ENCODE data around the gene STK32B.

STK32B gene

DNA sequence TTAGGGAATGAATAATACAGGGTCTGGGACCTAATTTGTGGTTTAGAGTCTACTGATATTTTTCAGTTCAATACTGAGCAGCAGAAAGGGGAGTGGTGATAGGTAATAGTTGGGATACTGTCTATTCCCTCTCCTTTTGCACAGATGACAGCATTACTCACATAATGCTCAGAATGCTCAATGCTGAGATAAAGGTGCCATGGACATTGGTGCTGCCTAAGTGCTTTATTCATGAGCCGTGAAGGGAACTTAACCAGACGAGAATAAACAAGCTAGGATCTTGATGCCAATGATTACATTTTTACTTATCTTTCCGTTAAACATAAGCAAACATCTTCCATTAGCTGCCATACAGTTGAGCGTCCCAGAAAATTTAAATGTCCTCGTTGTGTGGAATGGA is 75.6 kb downstream of the STK32B start:
- FAIRE-seq: no peak

DNA sequence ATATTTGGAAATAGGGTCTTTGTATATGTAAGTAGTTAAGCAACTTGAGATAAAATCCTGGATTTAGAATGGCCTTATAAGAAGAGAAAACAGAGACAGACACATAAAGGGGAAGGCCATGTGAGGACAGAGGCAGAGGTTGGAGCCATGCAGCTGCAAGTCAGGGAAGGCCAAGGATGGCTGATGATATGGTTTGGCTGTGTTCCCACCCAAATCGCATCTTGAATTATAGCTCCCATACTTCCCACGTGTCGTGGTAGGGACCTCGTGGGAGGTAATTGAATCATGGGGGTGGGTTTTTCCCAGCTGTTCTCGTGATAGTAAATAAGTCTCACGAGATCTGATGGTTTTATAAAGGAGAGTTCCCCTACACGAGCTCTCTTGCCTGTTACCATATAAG is 76.3 kb downstream of the STK32B start:
- no peak for FAIRE-seq

DNA sequence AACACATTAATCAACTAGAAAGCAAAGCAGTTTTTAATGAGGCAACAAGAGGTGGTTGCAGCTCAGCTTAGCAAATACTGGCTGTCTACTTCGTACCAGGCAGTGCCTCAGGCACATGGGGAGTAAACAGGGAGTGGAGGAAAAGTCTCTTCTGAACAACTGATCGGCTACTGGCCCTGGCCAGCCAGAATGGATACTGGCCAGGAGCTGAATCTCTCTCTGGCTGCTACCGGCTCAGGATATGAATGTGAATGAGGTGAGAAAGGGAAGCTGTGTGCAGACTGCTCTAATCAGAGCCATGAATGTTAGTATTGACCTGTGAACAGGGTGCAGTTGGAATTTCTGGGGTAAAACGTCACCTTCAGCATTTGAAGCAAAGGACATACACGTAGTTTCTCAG is 77.3 kb downstream of the STK32B start:
- FAIRE-seq: no peak

DNA sequence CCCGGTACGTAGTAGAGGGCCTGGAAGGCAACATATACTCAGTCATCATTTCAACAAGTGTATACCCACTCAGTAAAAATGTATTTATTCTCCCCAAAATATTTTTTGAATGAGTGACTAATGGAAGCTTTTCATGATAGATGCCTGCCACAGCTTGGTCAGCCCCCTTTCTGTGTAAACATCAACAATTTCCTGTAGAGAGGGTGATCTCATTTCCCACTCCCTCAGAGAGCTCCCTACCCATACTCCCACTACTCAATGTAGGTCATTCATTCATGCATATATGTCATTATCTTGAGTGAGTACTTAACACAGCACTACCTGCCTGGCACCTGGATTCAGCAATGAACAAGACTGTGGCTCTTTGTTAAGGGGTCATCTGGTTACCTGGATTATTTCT is 81.9 kb downstream of the STK32B start:
- FAIRE-seq: no peak

DNA sequence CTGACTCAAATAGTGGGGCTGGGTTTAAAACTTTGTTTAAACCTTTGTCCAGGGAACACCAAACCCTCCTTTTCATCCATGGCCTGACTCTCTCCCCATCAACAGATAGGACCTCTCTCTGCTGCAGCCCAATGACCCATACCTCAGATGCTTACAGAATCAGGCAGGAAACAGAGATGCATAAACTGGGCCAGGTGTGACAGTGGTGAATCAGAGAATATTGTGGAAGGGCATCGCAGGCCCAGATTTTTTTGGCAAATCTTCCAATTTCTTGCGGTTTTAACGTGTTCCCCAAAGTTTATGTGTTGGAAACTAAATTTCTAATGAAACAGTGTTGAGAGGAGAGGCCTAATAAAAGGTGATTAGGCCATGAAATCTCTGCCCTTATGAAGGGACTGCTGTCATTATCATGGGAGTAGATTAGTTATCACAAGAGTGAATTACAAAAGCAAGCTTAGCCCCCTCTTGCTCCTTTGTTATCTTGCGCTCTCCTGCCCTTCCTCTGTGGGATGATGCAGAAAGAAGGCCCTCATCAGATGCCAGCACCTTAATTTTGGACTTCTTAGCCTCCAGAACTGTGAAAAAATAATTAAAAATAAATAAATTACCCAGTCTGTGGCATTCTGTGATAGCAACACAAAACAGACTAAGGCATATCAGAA is 82.8 kb downstream of the STK32B start:
- no peak for FAIRE-seq

DNA sequence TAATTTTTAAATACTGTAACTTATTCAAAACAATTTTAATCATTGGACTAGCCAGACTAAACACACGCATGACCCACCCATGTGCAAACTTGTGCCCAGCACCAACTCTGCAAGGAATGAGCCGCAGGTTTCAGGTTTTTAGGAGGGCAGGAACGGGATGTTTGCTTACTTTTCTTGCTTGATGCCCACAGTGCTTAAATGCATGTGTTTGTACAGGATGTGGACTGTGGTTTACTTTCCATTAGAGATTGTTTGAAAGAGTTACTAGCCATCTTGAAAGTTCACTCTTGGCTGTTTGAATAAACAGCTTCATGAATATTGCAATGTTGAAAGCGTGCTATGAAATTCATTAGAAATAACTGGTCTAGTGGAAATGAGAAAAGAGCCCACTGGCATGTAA is 83.3 kb downstream of the STK32B start:
- no peak for FAIRE-seq

DNA sequence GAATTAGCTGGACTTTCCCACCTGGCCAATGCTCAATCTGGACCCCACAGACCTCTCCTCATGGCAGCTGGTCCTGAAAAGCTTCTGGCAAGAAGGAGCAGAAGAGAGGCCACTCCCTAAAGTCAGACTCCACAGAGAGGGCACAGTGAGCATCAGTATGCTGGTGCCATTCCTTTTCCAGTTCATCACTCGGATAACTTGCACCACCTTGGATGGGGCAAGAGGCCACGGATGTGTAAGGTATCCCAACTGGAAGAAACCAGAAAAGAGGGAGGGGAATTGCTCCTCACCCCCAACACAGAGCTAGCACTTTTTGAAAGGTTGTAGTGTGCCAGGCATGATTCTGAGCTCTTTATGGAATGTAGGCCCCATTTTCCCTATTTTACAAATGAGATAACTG is 85.9 kb downstream of the STK32B start:
- FAIRE-seq: no peak

DNA sequence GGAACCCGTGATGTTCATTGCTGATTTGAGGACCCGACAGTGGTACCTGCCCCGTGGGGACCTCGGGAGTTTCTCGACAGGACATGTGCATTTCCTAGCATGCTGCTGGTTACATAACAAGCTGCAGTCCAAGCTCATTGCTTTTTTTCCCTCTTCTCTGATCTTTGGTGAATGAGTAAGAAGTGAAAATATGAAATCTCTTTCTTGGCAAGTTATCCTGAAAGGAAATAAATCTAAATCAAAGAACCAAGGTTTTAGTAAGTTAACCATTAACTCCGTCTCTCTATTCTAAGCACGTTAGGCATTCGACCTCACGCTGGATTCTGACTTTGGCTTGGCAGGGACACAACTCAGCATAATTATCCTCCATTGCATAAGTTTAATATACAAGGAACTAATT is 86.6 kb downstream of the STK32B start:
- no peak for FAIRE-seq

DNA sequence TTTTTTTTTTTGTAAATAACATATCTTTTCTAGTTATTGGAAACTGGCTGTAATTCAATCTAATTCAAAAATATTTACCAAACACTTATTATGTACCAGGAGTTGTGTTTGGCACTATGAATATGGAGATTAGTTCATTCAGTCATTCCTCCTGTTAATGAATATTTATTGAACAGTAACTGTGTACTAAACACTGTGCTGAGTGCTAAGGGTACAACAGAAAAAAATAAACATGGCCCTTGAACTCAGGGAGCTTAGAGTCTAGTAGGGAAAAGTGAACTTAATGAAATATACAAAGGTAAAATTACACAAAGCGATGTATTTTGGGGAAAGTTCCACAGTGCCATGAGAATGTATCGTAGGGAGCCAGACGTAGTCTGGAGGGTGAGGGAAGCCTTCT is 87.1 kb downstream of the STK32B start:
- no peak for FAIRE-seq

DNA sequence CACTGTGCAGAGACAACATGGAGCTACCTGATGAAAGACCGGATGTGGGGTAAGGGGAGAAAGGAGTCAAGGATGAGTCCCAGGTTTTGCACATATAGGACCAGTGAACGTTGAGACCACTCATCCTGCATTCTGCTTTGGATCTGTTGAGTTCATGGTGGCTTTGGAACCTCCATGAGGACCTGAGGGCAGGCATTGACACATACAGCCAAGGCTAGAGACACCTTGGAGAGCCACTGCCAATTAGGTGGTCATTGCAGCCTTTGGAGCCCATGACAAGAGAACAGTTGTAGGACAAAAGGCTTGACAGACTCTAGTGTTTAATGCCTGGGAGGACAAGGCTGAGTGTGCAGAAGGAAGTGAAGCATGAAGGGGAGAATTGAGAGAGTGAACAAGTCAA is 87.9 kb downstream of the STK32B start:
- FAIRE-seq: no peak

DNA sequence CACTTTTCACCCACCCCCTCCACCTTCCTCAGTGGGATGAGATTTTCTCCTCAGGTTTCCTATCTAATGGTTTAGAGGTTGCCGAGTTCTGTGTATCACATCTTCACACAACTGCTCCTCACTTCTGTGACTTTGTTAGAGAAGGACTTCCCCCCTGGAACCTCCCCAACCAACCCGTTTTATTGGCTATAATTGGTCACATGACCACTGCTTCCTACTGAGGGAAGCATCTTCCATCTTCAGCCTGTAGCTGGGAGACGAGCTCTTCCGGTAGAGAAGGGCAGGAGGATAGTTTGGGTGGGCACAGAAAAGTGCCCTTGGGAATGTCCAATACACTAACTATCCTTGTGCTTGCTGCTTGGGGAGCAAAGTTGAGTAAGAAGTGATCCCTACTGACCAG is 90.5 kb downstream of the STK32B start:
- FAIRE-seq: no peak

DNA sequence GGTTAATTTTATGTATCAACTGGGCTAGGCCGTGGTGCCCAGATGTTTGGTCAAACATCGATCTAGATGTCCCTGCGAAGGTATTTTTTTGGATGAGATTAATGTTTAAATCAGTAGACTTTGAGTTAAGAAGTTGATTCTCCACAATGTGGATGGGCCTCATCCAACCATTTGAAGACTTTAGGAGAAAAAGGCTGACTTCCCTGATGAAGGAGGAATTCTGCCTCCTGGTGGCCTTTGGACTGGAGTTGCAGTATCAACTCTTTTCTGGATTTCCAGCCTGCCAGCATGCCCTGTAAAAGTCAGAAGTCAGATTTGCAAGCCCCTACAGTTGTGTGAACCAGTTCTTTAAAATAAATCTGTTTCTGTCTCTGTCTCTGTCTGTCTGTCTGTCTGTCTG is 91.4 kb downstream of the STK32B start:
- FAIRE-seq: no peak

DNA sequence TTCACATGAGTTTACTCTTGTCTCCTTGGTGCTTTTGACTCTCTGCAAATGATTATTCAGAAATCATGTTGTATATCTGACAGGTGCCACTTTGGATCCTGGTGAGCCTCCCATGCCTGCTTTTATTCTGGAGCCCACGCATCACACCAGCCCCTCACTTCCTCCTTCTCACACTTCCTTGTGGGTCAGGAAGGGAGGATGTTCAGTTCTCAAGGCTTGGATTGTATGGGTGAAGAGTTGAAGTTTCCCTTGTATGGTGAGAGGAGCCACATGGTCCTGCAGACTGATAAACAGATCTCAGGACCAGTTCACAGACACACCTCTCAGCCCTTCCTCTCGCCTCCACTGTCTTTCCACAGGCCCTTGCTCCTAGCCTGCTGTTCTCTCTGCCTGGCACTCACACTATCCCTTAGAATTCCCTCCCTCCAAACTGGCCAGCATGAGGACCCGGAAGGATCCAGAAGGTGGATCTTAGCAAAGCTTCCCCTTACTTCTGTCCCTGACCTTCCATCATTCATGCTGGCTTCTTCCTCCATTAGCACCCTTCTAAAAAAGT is 92.1 kb downstream of the STK32B start:
- FAIRE-seq: no peak

DNA sequence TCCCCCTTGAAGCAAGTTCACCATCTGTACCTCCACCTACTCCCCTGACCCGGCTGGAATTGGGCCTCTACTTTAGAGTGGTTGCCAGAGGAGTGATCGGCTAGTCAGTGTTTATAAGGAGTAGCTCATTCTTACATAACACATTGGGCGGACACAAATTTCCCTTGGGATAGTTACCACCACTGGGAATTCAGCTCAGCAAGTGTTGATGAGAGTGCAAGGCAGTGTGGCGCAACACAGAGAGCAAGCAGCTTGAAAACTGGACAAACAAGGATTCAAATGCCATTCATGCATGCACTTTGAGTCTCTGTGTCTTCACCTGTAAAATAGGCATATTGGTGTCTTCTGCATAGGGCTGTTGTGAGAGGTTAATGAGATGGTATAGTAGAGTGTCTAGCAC is 92.7 kb downstream of the STK32B start:
- FAIRE-seq: no peak

DNA sequence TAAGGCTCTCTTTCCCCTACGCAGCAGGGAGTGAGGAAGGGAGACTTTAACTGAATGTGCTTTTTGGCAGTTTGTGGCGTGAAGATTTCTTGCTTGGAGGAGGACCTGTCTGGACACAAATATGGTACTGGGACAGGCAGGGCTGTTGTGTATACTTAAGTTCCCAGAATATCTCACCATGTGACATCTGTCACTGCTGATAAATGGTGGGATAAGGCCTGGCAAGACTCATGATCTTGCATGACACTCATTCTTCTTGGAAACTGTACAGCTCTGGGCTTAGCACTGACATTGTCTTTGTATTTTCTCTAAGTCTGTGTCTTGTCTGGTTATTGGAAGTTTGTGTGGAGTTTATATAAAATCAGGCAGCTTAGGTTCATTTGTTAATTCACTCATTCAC is 93.1 kb downstream of the STK32B start:
- FAIRE-seq: no peak

DNA sequence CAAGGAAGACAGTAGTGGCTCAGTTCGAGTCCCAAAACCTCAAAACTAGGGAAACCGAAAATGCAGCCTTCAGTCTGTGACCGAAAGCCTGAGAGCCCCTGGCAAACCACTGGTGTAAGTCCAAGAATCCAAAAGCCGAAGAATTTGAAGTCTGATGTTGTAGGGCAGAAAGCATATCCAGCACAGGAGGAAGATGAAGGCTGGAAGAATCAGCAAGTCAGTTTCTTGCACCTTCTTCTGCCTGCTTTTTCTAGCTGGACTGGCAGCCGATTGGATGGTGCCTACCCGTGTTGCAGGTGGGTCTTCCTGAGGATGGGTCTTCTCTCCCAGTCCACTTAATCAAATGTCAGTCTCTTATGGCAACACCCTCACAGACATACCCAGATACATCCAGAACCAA is 95.0 kb downstream of the STK32B start:
- no peak for FAIRE-seq

DNA sequence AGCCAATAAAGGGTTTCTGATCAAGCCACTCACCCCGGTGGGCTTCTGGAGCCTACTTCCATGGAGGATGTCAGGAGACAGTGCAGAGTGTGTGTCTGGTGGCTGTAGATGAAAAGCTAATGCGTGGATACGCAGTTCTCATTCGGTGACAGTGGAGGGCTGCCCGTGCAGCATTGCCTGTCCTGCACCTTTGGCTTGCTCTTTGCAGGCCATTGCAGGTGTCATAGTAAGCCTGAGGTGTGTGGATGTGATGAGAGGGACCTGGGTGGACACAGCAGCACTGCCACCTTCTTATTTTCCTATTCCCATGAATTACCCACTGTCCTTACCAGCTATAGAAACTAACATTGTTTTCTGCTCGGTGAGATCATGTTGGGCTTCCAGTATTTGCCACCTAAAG is 101.2 kb downstream of the STK32B start:
- no peak for FAIRE-seq

DNA sequence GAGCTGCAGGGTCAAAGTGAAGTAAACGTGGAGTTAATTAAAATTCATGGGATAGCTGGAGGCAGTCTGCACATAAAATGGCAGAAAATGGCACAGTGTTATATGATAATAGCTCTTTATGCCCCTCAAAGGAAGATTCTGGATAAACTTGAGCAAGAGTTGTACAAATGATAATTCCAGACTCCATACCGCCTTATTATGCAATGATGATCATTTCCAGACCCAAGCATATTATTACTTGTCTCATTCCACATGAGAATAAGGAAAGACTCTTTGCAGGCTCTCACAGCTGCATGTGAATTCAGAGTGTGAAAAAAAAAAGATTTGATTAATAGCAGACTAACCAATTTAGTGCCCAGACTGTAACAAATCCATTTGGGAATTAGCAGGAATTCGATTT is 105.4 kb downstream of the STK32B start:
- no peak for FAIRE-seq

DNA sequence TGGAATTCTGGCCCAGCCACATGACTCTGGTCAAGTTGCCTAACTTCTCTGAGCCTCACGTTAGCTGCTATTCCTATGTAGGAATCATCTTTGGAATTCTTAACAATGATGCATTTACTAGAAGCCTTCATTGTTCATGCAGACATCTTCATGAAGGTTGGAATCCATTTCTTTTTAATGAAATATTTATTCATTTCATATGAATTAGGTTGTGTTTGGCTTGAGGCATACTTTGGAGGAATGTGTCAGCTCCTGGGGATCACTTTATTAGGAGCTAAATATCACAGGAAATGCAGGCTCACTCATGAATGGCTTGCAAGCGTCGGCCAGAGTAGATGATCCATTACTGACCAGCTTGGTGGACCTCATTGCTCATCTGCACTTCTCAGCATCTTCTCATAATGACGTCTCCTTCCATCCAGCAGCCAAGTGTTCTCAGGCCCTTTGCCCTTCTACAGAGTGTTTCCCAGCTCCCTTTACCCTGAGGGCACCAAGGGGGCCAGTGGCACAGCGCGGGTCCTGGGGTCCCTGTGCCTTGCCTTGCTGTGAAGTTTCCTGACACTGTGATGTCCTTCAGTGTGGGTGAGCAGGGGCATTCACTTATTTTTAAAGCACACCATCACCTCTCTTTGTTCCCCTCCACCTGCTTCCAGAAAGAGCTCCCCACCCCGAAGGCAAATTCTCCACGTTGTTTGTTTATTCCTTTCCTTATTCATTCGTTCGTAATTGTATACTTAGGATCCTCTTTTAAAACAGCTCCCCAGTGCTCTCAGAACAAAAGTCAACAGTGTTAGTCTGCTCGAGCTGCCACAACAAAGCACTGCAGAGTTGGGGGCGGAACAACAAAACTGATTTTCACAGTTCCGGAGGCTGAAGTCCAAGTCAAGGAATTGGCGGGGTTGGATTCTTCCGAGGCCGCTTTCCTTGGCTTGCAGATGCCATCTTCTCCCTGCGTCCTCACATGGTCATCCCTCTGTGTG is 106.8 kb downstream of the STK32B start:
- no peak for FAIRE-seq

DNA sequence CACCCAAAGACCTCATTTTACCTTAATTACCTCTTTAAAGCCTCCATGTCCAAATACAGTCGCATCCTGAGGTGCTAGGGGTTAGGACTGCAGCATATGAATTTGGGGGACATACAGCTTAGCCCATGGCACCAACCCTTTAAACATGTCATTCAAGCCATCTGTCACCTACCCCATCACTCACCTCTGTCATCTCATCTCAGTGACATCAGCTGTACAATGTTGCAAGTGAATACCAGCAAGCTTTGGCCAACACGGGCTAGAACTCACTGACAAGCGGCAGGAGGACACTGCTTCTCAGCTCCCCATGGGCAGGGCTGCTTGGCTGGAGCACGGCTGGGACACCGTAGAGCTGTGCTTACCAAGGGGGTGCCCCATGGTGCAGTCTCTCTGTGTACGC is 107.5 kb downstream of the STK32B start:
- FAIRE-seq: no peak

DNA sequence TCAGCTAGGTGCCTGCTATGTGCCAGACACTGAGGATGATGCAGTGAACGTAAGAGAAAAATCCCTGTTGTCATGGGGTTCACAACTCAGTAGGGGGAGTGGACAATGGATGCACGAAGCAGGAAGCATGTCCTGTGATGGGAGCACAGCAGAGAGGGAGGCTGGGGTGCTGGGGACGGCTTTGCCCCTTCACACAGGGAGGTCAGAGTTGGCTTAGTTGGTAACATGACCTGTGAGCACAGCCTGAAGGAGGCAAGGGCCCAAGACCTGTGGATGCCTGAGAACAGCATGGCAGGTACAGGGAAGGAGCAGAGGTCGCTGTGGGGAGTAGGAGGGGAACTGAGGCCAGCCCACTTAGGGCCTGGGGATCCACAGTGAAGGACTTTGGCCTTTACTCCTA is 109.4 kb downstream of the STK32B start:
- FAIRE-seq: no peak

DNA sequence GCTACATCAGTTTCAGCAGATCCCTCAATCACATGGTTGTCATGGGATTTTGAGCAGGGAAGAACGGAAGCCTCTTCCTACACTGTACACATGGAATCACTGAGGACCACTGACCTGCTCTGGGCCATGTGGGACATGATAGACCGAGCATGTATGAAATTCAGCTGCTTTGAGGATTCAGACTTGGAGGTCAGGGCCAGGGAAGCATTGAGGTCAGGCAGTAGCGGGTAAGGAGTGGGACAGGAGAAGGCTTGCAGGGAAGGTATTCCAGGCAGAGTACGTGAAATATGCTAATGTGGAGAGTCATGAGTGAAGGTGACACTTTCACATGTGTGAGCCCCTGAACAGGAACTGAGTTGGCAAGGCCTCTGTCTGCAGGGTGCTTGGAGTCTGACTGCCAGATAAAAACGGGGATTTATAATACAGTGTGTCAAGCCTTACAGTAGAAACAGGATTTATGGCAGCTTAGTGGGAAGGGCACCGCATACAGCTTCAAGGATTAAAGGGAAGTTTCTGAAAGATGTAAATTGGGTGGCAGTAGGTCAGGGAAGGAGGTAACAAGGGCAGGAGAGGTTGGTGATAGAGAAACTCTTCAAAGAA is 111.7 kb downstream of the STK32B start:
- no peak for FAIRE-seq

DNA sequence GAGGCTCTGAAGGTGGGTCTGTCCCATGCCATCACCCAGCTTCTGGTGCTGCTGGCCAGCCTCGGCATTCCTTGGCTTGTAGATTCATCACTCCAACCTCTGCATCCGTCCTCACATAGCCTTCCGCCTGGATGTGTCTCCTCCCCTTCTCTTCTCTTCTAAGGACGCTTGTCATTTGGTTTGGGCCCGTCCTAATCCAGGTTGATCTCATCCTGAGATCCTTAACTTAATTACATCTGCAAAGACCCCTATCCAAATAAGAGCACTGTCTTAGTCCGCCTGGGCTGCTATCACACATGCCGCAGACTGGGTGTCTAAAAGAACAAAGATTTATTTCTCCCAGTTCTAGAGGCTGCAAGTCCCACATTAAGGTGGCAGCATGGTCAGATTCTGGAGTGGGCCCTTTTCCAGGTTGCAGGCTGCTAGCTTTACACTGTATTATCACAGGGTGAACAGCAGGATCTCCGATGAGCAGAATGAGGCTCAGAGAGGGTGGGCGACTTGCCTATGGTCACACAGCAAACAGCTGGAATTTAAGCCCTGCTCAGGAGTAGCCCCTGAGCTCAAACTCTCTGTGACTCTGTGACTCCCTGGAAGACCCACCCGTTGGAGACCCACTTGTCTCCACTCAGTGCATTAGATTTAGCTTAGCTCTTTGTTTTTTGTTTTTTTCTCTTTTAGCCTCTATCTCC is 113.1 kb downstream of the STK32B start:
- FAIRE-seq: no peak

All from endometrium (tissue), 2 donors.